Lower leg skin (tissue), 4 donors: ENCODE measurements around the gene EFCC1. TPM values are rescaled to one million over a fixed set of nuclear protein-coding genes. Genes with fewer than 3 reads are reported as not detected.

ENCODE experiments used
- DNase-seq, 2 donors: peaks; one replicate each; pipeline ENCODE4 v3.0.0-alpha.2; 2019; ENCODE audit warnings: low spot score in 2 of 2
- H3K4me3 ChIP-seq: fragments of 200-600 bp; sonication (generic); 2 replicates; pipeline ENCODE4 v1.5.1; 2017; ENCODE audit warnings: mild to moderate bottlenecking, low read depth; ENCODE audit not compliant: poor library complexity, severe bottlenecking
- CTCF ChIP-seq, 3 donors: fragments of 450-650 bp; IDR thresholded peaks; one replicate each; pipeline ENCODE4 v1.5.1; 2016; ENCODE audit warnings: antibody characterized with exemption in 3 of 3, mild to moderate bottlenecking in 3 of 3, moderate library complexity in 2 of 3
- POLR2A ChIP-seq, 2 donors: fragments of 450-650 bp; IDR thresholded peaks; one replicate each; pipeline ENCODE4 v1.6.1; 2016 to 2017; ENCODE audit warnings: antibody characterized with exemption in 2 of 2, mild to moderate bottlenecking in 1 of 2, moderate library complexity in 1 of 2
- WGBS, 2 donors: methylation state at CpG; one replicate each; pipeline ENCODE4 v1.1.5; 2018; 5-methylcytosine and 5-hydroxymethylcytosine counted together
- intact Hi-C: fragments of 100-400 bp; cut with DNase I; formaldehyde crosslinking; loops from one replicate; pipeline ENCODE4 v1.15.0; 2023; ENCODE audit warnings: low total_unique reads
- total RNA-seq, 4 donors: library from RNA; depleted of rRNA; stranded (reverse); fragments of >200 nt; gene quantifications; one replicate each; pipeline ENCODE4 v1.1.0, GENCODE V29; 2016

The EFCC1 gene
- total RNA-seq, 4 donors from 2014 or later: 0.80 to 3.0 (median 2.2) TPM

GRCh38 chr3:129018271-129018670 lies 17.2 kb downstream of the EFCC1 start:
- no peak for DNase-seq
- intact Hi-C loops: no loop called here
- TF ChIP-seq POLR2A (IDR thresholded peaks at IDR 0.05): no peak
- no peak for TF ChIP-seq CTCF (IDR thresholded peaks at IDR 0.05)
- WGBS, 2 donors: 72 to 85% methylated on average over 2 of the region's 2 CpGs
- H3K4me3 ChIP-seq: no peak overlapping the region

- TF ChIP-seq CTCF (IDR thresholded peaks at IDR 0.05): no peak
- TF ChIP-seq POLR2A (IDR thresholded peaks at IDR 0.05): no peak
- WGBS, 2 donors: 52 to 69% methylated on average over 9 of the region's 9 CpGs
- no peak for DNase-seq
- H3K4me3 ChIP-seq: no peak overlapping the region
- intact Hi-C loops: no loop called here
Measured at GRCh38 chr3:129018751-129019150, 17.6 kb downstream of the EFCC1 start.

- intact Hi-C loops: no loop called here
- 93 to 96% methylated on average over 3 of the region's 3 CpGs for WGBS, 2 donors
- H3K4me3 ChIP-seq: no peak overlapping the region
- DNase-seq: no peak
- no peak for TF ChIP-seq POLR2A (IDR thresholded peaks at IDR 0.05)
Measured at GRCh38 chr3:129019266-129019665, 18.2 kb downstream of the EFCC1 start.

- DNase-seq: no peak
- intact Hi-C loops: no loop called here
- 47 to 62% methylated on average over 5 of the region's 5 CpGs for WGBS, 2 donors
- no peak overlapping the region for H3K4me3 ChIP-seq
- TF ChIP-seq POLR2A (IDR thresholded peaks at IDR 0.05) (no peak), CTCF (IDR thresholded peaks at IDR 0.05) (no peak)
Measured at GRCh38 chr3:129020691-129021090, 19.6 kb downstream of the EFCC1 start.

- no peak overlapping the region for H3K4me3 ChIP-seq
- DNase-seq: no peak
- intact Hi-C loops: no loop called here
- no peak for TF ChIP-seq POLR2A (IDR thresholded peaks at IDR 0.05)
- no peak for TF ChIP-seq CTCF (IDR thresholded peaks at IDR 0.05)
- 64 to 70% methylated on average over 6 of the region's 6 CpGs for WGBS, 2 donors
Measured at GRCh38 chr3:129021140-129021551, 20.0 kb downstream of the EFCC1 start.

GRCh38 chr3:129022114-129023007 lies 21.3 kb downstream of the EFCC1 start:
- TF ChIP-seq CTCF (IDR thresholded peaks at IDR 0.05) (no peak), POLR2A (IDR thresholded peaks at IDR 0.05) (no peak)
- DNase-seq: peak in 1 of 2 donors; percentile 93
- no peak overlapping the region for H3K4me3 ChIP-seq
- intact Hi-C loops: no loop called here
- WGBS, 2 donors: 57 to 61% methylated on average over 15 of the region's 15 CpGs
